ENCODE data around the gene PRTFDC1.
"Not testable (repeated sequence)": the region's sequence is repeated elsewhere in the genome, so short reads cannot be mapped to it uniquely, and the experiment has no call there.

The PRTFDC1 gene

DNA sequence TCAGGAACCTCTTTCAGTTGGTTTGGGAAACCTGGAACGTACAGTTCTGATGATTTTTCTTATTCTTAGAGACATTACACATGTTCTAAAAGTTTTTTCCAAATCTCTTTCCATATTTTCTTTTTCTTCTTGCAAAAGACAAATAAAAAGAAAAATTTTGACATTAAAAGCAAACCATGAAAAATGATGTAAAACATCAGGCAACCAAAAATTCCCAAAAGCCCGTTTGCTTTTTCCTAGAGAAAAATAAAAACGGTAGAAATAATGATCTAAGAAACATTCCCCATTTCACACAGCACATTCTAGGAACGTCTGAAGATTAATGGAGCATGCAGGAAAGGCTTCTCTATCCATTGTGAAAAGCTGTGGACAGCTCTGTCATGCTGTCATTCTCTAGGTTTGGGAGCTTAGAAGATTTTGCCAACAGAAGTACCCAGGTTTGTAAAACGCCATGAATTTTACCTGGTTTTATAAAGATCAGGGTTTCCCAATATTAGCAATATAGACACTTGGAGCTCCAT lies 11.2 kb upstream of the PRTFDC1 start:
- no peak for DNase-seq

DNA sequence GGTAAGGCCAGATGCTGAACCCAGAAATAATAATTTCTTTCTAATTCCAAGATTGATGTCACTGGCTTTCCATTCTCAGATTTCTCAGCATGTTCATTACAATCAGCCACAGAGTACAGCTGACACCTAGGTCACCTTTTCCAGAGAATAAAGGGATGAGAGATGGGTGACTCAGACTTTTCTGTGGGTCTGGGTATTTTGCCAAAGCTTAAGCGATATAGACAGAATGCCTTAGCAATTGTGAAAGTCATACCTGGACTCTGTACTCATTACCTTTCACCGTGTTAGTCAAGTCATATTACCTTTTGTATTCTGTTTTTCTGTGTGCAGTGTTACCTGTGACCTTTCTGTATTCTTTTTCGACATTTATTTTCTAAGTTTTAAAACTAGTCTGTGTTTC lies 10.6 kb upstream of the PRTFDC1 start:
- no peak for DNase-seq

GRCh38 chr10:24961582-24961981 lies 9.2 kb upstream of the PRTFDC1 start:
- DNase-seq, result no peak

DNA sequence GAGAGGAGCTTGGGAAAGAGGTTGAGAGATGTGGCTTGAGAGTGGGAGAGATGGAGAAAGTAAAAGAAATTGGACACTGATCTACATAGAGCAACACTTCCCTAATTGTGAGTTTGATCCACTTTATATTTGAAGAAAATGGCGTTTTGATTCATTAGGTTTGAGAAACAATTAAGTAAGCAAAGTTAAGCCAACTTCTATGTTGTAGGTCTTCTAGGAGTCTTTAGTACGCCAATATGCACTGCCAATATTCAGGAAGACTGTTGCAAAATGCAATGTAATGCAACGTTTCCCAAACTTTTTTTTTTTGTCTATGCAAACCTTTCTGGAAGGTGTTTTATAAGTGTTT lies 7.0 kb upstream of the PRTFDC1 start:
- no peak for DNase-seq

GRCh38 chr10:24958721-24959381 lies 6.4 kb upstream of the PRTFDC1 start:
- DNase-seq, result no peak

DNA sequence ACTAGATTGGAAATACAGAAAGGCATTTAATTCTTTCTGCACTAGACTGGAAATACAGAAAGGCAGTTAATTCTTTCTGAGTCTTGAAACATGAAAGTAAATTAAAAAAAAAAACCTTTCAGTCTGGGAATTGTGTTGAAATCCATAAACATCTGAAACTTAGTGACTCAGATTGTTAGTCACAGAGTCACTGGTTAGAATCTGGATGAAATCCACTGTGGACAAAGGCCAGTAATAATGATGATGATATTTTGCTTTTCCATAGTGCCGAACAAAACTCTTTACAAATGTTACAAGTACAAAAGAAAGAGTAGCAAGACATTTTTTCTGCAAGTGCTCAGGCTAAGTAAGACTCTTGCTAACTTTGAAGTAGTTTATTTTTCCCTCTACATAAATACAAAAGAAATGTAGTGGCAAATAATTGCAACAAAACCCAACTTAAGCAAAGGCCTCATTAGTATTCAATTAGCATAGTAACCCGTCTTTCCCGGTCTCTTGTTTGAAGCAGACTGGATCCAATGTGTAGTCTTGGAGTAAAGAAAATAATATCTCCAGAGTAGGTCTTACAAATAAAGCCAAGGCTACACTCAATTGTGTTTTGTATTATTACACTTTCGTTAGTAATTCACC lies 5.8 kb upstream of the PRTFDC1 start:
- DNase-seq, result no peak

DNA sequence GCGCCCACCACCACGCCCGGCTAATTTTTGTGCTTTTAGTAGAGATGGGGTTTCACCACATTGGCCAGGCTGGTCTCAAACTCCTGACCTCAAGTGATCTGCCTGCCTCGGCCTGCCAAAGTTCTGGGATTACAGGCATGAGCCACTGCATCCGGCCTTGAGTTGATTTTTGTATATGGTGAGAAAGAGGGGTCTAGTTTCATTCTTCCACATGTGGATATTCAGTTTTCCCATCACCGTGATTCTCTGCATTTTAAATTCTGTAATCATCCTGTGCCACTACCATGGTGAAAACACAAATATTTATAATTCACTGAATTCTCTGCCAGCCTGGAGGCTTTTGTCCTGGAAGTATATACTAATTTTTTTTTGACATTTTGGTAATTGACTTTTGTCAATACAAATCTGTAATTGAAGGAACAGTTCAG lies 5.2 kb upstream of the PRTFDC1 start:
- not testable (repeated sequence) for DNase-seq

DNA sequence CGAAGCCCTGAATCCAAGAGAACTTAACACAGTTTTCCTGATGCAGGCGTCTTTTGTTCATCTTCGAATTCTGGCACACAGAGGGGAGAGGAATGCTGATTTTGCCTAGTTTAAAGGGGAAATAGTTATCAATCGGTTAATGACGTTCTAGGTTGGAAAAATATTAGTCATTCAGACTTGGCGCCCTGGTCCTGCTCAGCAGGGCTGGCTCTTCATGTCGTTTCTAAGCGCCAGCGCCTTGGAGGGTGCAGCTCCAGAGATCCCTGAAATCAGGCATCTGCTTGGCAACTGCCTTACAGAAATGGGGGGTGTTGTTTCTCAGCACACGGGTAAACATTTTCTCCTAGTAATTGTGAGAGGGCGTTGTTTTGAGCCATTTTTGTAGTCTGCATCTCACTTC lies 1.3 kb upstream of the PRTFDC1 start:
- no peak for DNase-seq

DNA sequence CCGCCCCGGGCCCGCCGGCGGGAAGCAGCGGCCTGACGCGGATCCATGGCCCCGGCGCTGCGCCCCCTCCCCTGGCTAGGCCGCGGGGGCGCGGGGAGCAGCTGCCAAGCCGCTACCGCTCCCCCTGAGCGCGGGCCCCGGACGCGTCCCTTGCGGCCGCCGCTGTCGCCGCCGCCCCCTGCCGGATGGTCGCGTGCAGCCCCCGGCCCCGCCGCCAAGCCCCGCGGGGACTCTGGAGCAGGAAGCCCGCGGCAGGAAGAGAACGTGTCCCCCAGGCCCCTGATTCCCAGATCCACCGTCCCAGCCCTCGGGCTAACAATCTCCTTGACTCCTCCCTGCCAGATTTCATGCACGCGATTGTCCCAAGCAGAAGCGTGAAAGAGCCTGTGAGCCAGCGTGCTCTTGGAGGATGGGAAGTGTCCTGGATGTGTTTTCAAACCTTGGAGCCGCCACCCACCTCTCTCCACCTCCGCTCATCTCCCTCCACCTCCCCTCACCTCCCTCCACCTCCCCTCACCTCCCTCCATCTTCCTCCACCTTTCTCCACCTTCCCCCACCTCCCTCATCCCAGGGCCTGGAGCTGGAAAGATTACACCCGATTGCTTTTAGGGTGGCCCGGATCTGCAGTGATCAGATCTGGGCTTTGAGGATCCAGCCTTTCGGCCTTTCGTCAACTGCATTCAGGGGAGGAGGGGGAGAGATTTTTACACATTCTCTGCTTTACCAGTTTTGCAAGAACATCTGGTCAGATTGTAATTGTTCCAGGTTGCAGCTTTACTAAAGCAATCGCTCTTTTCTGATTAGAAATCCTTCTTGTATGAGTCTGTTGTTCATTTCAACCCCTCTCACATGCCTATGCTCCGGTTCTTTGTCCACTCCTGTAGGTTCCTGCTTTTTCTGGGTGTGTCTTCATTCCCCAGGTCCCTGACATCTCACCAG lies 570 bp upstream of the PRTFDC1 start:
- DNase-seq, result no peak

- DNase-seq, result no peak
Measured at GRCh38 chr10:24951201-24952142, 934 bp downstream of the PRTFDC1 start.

DNA sequence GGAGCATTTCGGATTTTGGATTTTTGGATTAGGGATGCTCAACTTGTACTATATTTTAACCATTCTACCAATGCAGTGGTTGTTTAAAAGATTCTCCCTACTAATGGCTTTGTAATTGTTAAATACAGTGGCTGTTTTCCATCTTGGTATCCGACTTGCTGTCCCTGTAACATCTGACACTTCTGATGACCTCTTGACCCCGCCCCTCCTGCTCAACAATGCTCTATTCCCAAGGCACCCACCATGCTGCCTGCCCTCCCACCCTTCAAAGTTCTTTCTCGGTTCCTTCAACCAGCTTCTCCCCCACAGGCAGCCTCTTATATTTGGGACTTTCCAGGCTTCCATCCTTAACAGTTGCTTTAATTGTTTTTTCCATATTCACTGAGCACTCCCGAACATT lies 2.0 kb downstream of the PRTFDC1 start:
- no peak for DNase-seq

- DNase-seq, result no peak
Measured at GRCh38 chr10:24949616-24950015, 2.8 kb downstream of the PRTFDC1 start.

DNA sequence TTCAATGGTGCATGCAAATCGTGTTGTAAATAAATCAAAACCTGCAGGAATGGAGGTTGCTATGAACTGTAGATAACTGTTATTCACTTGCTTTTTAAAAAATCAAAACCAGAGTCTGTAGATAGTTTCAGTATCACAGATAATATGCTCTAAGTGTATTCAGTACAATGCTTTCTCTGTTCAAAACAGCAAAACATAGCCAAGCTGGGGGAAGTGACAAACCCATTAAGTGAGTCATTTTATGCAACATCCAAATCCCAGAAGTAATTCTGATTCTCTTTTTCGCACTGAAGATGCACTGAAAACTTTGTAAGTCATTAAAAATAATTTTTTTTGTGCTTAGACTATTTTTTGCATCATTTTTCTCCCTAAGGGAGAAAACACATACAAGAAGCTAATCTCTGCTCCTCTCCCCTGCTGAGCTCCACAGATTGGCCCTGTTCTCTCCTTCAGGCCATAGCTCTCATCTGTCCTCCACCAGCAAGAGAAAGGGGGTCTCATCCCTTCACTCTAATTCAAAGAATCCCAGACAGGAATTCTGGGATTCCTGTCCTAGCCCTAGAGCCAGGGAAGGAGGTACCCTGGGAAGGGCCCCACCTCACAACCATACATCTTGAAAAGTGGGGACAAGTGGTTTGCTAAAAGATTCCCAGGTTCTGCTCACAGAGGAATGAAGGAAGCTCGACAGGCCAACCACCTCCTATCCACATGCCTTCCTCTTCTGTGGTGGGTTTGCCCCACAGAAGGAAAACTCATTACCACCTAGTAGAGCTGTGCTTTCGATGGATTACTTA lies 4.9 kb downstream of the PRTFDC1 start:
- no peak for DNase-seq

GRCh38 chr10:24944512-24945255 lies 7.7 kb downstream of the PRTFDC1 start:
- no peak for DNase-seq

DNA sequence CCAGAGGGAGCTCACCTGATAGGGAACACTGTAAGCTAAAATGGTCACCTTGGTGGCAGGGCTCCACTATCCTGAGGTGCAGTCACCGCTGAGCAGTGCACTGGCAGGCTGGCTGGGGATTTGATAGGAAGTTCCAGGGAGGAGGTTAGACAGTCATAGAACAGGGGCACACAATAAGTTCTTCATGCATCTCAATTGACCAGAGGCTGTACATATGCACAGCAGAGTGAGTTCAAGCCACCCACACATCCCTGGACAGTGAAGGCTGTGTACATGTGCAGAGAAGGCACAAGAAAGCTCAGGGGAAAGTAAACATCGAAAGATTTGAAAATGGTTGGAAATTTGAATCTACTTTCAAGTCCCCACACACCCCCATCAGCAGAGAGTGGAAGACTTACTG lies 13.9 kb downstream of the PRTFDC1 start:
- no peak for DNase-seq

DNA sequence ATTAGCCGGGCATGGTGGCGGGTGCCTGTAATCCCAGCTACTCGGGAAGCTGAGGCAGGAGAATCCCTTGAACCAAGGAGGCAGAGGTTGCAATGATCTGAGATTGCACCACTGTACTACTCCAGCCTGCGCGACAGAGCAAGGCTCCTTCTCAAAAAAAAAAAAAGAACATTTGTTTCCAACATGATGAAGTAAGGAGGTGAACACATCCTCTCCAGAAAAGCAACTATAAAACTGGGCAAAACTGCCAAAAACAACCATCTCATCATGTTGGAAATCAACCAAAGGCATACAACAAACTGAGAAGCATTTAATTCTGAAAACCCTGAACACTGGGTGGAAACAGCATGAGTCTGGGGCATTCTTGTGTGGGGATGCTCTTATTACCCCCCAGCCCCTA lies 14.3 kb downstream of the PRTFDC1 start:
- DNase-seq, result no peak

- no peak for DNase-seq
Measured at GRCh38 chr10:24935504-24936292, 16.7 kb downstream of the PRTFDC1 start.

- no peak for DNase-seq
Measured at GRCh38 chr10:24931236-24931635, 21.2 kb downstream of the PRTFDC1 start.

- no peak for DNase-seq
Measured at GRCh38 chr10:24930427-24930826, 22.0 kb downstream of the PRTFDC1 start.

DNA sequence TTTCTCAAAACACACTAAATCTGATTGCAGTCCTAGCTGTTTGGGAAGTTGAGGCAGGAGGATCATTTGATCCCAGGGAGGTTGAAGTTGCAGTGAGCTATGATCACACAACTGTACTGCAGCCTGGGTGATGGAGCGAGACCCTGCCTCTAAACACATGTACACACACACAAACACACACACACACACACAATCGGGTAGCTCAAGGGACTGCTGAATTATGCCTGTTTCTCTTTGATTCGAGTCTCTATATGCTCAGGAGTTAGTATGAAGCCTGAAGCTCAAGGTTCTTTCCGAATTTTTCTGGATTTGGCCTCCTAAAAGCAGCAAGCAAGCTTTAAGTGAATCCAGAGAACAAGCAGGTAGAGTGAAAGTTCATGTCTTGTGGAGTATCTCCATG lies 22.5 kb downstream of the PRTFDC1 start:
- DNase-seq, result no peak
